ENCODE measurements around the gene GPRASP1.
A peak's percentile ranks its signal among the peaks of the same experiment; 100 is the strongest.
"Not testable (repeated sequence)": the region's sequence is repeated elsewhere in the genome, so short reads cannot be mapped to it uniquely, and the experiment has no call there.

The GPRASP1 gene

DNA sequence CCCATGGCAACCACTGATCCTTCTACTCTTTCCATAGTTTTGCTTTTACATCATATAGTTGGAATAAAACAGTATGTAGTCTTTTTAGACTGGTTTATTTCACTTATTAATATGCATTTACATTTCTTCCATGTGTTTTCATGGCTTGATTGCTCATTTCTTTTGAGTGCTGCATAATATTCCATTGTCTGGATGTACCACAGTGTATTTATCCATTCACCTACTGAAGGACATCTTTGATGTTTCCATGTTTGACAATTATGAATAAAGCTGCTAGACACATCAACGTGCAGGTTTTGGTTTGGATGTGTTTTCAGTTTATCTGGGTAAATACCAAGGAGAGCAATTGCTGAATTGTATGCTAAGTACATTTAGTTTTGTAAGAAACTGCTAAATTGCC is 13.7 kb upstream of the GPRASP1 start:
- TF ChIP-seq, protein P1, sequence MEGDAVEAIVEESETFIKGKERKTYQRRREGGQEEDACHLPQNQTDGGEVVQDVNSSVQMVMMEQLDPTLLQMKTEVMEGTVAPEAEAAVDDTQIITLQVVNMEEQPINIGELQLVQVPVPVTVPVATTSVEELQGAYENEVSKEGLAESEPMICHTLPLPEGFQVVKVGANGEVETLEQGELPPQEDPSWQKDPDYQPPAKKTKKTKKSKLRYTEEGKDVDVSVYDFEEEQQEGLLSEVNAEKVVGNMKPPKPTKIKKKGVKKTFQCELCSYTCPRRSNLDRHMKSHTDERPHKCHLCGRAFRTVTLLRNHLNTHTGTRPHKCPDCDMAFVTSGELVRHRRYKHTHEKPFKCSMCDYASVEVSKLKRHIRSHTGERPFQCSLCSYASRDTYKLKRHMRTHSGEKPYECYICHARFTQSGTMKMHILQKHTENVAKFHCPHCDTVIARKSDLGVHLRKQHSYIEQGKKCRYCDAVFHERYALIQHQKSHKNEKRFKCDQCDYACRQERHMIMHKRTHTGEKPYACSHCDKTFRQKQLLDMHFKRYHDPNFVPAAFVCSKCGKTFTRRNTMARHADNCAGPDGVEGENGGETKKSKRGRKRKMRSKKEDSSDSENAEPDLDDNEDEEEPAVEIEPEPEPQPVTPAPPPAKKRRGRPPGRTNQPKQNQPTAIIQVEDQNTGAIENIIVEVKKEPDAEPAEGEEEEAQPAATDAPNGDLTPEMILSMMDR (IDR thresholded peaks at IDR 0.05; ENCODE audit: low read length, missing control alignments): no peak
- H3K4me3 ChIP-seq (replicated peaks; ENCODE audit: low read depth, low read length): no peak overlapping the region
- no peak for DNase-seq (ENCODE audit: low read depth)

DNA sequence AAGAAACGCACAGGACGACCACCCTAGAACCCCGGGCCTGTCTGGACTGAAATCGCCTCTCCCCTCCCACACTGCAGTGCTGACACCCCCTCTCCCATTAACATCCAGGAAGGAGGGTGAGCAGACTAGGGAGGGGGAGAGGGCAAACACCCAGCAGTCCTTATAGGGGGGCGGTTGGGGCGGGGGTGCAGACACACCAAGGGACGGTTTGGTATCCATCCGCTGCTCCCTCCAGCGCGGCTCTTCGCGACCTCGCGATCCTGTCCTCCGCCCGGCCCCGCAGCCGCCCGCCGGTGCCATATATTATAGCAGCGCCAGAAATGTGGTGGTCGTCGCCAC is 411 bp upstream of the GPRASP1 start:
- H3K4me3 ChIP-seq (replicated peaks; ENCODE audit: low read depth, low read length): peak overlapping the region; percentile 53
- TF ChIP-seq, protein P1 (IDR thresholded peaks at IDR 0.05; ENCODE audit: low read length, missing control alignments): no peak
- no peak for DNase-seq (ENCODE audit: low read depth)

DNA sequence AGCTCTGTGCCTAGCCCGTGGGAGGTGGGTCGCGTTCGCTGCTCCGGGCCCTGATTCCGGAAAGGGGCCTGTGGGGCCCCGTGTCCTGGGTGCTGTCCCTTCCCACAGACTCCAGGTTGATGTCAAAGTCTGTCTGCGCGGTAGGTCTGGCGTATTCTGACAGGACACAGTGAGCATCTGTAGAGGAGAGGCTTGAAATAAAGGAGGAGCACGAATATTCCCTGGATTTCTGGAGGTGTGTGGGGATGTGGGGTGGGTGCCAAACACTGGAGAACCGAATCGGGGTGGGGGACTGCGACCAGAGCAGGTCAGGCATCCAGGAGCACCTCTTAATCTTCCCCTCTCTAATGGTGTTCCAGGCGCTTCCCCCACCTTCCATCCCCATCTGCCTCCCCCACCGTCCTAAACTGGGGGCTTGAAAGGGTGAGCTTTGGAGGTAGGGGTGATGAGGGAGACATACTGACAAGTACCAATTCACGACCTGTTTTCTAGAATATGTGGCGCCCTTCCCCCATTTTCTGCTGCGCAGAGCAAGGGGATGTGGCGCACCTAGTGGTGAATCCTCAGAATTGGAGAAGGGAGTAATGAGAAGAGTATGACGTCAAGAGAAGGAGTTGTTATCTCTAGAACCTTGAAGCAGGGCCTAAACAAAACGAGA is 877 bp downstream of the GPRASP1 start:
- H3K4me3 ChIP-seq (replicated peaks; ENCODE audit: low read depth, low read length): peak overlapping the region; percentile 53
- DNase-seq (ENCODE audit: low read depth): peak; percentile 56

DNA sequence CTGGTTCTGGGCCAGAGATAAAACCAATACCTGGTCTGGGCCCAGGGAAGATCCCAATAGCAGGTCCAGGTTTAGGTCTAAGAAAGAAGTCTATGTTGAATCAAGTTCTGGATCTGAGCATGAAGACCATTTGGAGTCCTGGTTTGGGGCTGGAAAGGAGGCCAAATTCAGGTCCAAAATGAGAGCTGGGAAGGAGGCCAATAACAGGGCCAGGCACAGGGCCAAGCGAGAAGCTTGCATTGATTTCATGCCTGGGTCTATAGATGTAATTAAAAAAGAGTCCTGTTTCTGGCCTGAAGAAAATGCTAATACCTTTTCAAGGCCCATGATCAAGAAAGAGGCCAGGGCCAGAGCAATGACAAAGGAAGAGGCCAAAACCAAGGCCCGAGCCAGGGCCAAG is 3.4 kb downstream of the GPRASP1 start:
- H3K4me3 ChIP-seq (replicated peaks; ENCODE audit: low read depth, low read length): no peak overlapping the region
- DNase-seq (ENCODE audit: low read depth): no peak
- TF ChIP-seq, protein P1 (IDR thresholded peaks at IDR 0.05; ENCODE audit: low read length, missing control alignments): no peak

More for the DNA sequence above, 877 bp downstream of the GPRASP1 start:
- TF ChIP-seq, protein P1 (IDR thresholded peaks at IDR 0.05; ENCODE audit: low read length, missing control alignments): peak; percentile 52

DNA sequence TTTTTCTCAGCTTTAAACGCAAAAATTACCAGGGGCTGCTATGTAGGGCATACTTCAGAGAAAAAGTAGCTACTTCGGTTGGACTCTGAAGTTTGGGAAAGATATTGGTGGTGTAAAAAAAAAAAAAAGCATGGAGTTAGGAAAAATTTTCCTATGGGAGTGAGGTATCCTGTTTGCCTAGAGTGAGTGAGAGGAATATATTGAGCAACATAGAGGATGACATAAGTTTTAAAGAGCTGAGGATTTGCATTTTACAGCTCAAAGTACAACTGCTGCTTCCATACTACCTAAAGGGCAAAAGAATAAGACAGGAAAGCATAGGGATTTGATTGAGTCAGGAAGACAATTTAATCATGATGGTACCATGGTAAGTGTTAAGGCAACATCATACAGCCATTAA is 7.3 kb downstream of the GPRASP1 start:
- TF ChIP-seq, protein P1 (IDR thresholded peaks at IDR 0.05; ENCODE audit: low read length, missing control alignments): no peak
- DNase-seq (ENCODE audit: low read depth): peak; percentile 28
- no peak overlapping the region for H3K4me3 ChIP-seq (replicated peaks; ENCODE audit: low read depth, low read length)

DNA sequence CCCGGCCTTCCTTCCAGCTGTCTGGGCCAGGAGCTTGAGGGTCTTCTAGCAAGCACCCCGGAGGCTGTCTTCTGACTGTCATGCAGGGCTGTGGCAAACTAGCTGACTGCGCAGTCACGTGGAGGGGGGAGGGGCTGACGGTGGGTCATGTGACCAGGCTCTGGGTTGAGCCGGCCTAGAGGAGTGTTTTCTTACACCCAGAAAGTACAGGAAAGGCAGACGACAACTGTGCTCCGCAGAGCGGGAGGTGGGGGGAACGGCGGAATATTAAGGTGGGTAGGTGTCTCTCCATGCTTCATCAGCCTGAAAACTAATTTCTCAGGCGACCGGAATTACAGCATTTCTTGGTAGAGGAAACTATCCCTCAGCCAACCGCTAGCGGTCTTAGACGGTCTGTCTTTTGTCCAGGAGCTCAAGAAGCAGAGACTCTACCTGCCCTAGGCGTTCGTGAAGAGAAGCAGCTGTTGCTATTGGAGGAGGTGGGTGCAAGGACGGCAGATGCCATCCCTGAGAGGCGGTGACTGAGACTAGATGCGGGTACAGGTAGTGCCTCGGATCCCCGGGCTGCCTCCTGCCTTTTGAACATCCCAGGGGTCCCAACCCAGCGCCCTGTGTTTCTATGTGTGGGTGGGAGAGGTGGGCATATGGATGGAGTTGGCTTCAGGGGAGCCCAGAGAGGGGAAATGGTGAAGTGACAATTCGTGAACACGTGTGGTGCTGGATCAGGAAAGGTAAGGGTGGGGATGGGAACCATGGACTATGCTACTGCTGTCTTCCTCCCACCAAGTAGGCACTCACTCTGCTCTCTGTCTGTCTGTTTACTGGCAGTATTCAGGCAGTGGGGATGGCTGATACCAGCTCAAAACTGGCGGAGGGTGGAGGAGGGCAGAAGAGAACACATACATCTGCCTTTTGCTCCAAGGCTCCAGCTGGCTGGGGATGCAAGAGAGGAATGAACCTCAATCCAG is 8.8 kb downstream of the GPRASP1 start:
- TF ChIP-seq, protein P1 (IDR thresholded peaks at IDR 0.05; ENCODE audit: low read length, missing control alignments): peak; percentile 23
- peak; percentile 73 for DNase-seq (ENCODE audit: low read depth)
- H3K4me3 ChIP-seq (replicated peaks; ENCODE audit: low read depth, low read length): peak overlapping the region; percentile 63

DNA sequence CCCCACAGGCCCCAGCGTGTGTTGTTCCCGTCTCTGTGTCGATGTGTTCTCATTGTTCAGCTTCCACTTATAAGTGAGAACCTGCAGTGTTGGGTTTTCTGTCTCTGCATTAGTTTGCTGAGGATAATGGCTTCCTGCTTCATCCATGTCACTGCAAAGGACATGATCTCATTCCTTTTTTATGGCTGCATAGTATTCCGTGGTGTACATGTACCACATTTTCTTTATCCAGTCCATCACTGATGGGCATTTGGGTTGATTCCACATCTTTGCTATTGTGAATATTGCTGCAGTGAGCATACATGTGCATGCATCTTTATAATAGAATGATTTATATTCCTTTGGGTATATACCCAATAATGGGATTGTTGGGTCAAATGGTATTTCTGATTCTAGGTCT is 12.5 kb downstream of the GPRASP1 start:
- not testable (repeated sequence) for DNase-seq (ENCODE audit: low read depth); H3K4me3 ChIP-seq (replicated peaks; ENCODE audit: low read depth, low read length)

DNA sequence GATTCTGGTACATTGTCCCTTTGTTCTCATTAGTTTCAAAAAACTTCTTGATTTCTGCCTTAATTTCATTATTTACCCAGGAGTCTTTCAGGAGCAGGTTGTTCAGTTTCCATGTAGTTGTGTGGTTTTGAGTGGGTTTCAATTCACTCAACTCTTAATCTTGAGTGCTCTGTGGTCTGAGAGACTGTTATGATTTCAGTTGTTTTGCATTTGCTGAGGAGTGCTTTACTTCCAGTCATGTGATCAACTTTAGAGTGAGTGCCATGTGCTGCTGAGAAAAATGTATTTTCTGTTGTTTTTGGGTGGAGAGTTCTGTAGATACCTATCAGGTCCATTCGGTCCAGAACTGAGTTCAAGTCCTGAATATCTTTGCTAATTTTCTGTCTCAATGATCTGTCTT is 15.8 kb downstream of the GPRASP1 start:
- H3K4me3 ChIP-seq (replicated peaks; ENCODE audit: low read depth, low read length); DNase-seq (ENCODE audit: low read depth): not testable (repeated sequence)
